ENCODE data around the gene TMEM132D. TPM values are rescaled to one million over a fixed set of nuclear protein-coding genes. Genes with fewer than 3 reads are reported as not detected.

TMEM132D gene
- total and polyA plus RNA-seq, 4 donors = 0.01 to 0.14 (median 0.08) TPM

GRCh38 chr12:129831294-129831693, 72.5 kb downstream of the TMEM132D start:
- H3K27me3 ChIP-seq (ENCODE audit: control insufficient read depth in 4 of 4, insufficient read depth in 4 of 4, low read length in 3 of 4) = peaks cover 0 to 2% (median 1%) of the 10 kb centered on the region in 4 donors
- no peaks in the 10 kb centered on the region for H3K36me3 ChIP-seq (ENCODE audit: control insufficient read depth in 4 of 4, insufficient read depth in 3 of 4, low read depth in 1 of 4, low read length in 3 of 4)
- TF ChIP-seq FOXA2 (IDR thresholded peaks at IDR 0.05) (no peak), REST (IDR thresholded peaks at IDR 0.05) (no peak), RXRA (IDR thresholded peaks at IDR 0.05) (no peak), ZBTB33 (IDR thresholded peaks at IDR 0.05) (no peak)
- no peak for DNase-seq (ENCODE audit: low spot score)
- H3K9me3 ChIP-seq (ENCODE audit: control insufficient read depth in 4 of 4, low read length in 3 of 4) = peaks cover 0 to 3% (median 0%) of the 10 kb centered on the region in 4 donors
- no peak overlapping the region for H3K9ac ChIP-seq (ENCODE audit: low read depth in 1 of 2, low read length in 2 of 2)
- WGBS = 78% methylated on average over 16 of the region's 16 CpGs
- H3K27ac ChIP-seq (ENCODE audit: low read depth in 1 of 2, low read length in 2 of 2) = no peak overlapping the region
- H3K4me1 ChIP-seq (ENCODE audit: control insufficient read depth in 4 of 4, insufficient read depth in 4 of 4, low read length in 3 of 4) = no peaks in the 10 kb centered on the region
- no peak overlapping the region for H3K4me3 ChIP-seq (ENCODE audit: low read depth in 1 of 3, low read length in 3 of 3)

- no peak overlapping the region for H3K4me3 ChIP-seq (ENCODE audit: low read depth in 1 of 3, low read length in 3 of 3)
- DNase-seq (ENCODE audit: low spot score) = no peak
- no peak overlapping the region for H3K27ac ChIP-seq (ENCODE audit: low read depth in 1 of 2, low read length in 2 of 2)
- H3K9me3 ChIP-seq (ENCODE audit: control insufficient read depth in 4 of 4, low read length in 3 of 4) = peaks cover 0 to 1% (median 0%) of the 10 kb centered on the region in 4 donors
- TF ChIP-seq MAX (IDR thresholded peaks at IDR 0.05) (no peak), HNF4A (conservative IDR thresholded peaks at IDR 0.05) (no peak), RXRA (IDR thresholded peaks at IDR 0.05) (no peak), JUND (IDR thresholded peaks at IDR 0.05) (no peak), FOXA1 (IDR thresholded peaks at IDR 0.05) (no peak), HNF4G (IDR thresholded peaks at IDR 0.05) (no peak), REST (IDR thresholded peaks at IDR 0.05) (no peak)
- no peak overlapping the region for H3K9ac ChIP-seq (ENCODE audit: low read depth in 1 of 2, low read length in 2 of 2)
- H3K36me3 ChIP-seq (ENCODE audit: control insufficient read depth in 4 of 4, insufficient read depth in 3 of 4, low read depth in 1 of 4, low read length in 3 of 4) = no peaks in the 10 kb centered on the region
- no peaks in the 10 kb centered on the region for H3K4me1 ChIP-seq (ENCODE audit: control insufficient read depth in 4 of 4, insufficient read depth in 4 of 4, low read length in 3 of 4)
- H3K27me3 ChIP-seq (ENCODE audit: control insufficient read depth in 4 of 4, insufficient read depth in 4 of 4, low read length in 3 of 4) = peaks cover 0 to 6% (median 1%) of the 10 kb centered on the region in 4 donors
- WGBS = 41% methylated on average over 4 of the region's 4 CpGs
These were observed 73.0 kb downstream of the TMEM132D start for GRCh38 chr12:129830796-129831195.

Measured in liver (tissue), 9 donors.